K562 (cell line): Measurements from ENCODE around the gene FBXL22. TPM values are rescaled to one million over a fixed set of nuclear protein-coding genes. Genes with fewer than 3 reads are reported as not detected.
A peak's percentile ranks its signal among the peaks of the same experiment; 100 is the strongest.

Experiments
- ATAC-seq: fragments of 200-7000 bp; cut with Tn5 transposase; 3 replicates; pipeline ENCODE4 v1.9.1; 2020; ENCODE audit warnings: moderate library complexity
- BruUV-seq: library from RNA; stranded (reverse); fragments of 400-500 nt; replicated peaks from 2 replicates; lab custom pipeline; 2021; lab: Mats Ljungman, UMichigan
- CTCF ChIA-PET: fragments of 300-600 bp; formaldehyde crosslinking; extraction: SDS; loops from one replicate; lab custom pipeline; 2021; ENCODE audit warnings: low intra/inter-chr PET ratio; lab: Yijun Ruan, JAX
- POLR2A ChIA-PET: fragments of 300-600, 350-650 bp; sonication (Branson Sonifier 250); formaldehyde crosslinking; extraction: SDS; loops from one replicate; lab custom pipeline; 2021; ENCODE audit warnings: antibody characterized with exemption, inconsistent platforms; lab: Yijun Ruan, JAX
- DNase-seq, 4 experiments: peaks; one replicate each; pipeline versions ENCODE4 v3.0.0 to v3.0.0-alpha.2; 2011 to 2018; ENCODE audit warnings: low spot score in 3 of 4, mixed read lengths in 3 of 4; ENCODE audit errors: extremely low read depth in 1 of 4
- FAIRE-seq: peaks from 2 replicates; lab custom pipeline; 2011; peaks lifted over from hg19 to GRCh38; lab: Jason Lieb, UNC
- H2AFZ ChIP-seq: 2 replicates; pipeline ENCODE4 v1.6.0; 2011; ENCODE audit warnings: low read depth, low read length, control low read depth, inconsistent platforms
- H3K27ac ChIP-seq: fragments of 200-600 bp; 3 replicates; pipeline ENCODE4 v1.8.0; 2011; ENCODE audit warnings: low read depth, mild to moderate bottlenecking, control low read depth, inconsistent platforms, low read length, moderate library complexity, mixed read lengths; ENCODE audit errors: extremely low read depth
- H3K27me3 ChIP-seq, 2 experiments: fragments of 300-600 bp in 1 of 2; 2 replicates in 1 of 2; 3 replicates in 1 of 2; pipeline versions ENCODE4 v1.6.0 to v1.8.0; 2011; ENCODE audit warnings: inconsistent platforms in 2 of 2, low read length in 2 of 2, mild to moderate bottlenecking in 1 of 2, mixed read lengths in 1 of 2, moderate library complexity in 1 of 2; ENCODE audit not compliant: control insufficient read depth in 2 of 2, insufficient read depth in 2 of 2
- H3K36me3 ChIP-seq: fragments of 300-600 bp; 3 replicates; pipeline ENCODE4 v1.8.0; 2011; ENCODE audit warnings: mild to moderate bottlenecking, low read length, inconsistent platforms; ENCODE audit not compliant: control insufficient read depth, insufficient read depth
- H3K4me1 ChIP-seq, 2 experiments: fragments of 200-600 bp in 1 of 2; replicated peaks in 1 of 2; 2 replicates in 1 of 2; 3 replicates in 1 of 2; pipeline versions ENCODE4 v1.5.1 to v1.8.0; 2011; ENCODE audit warnings: inconsistent platforms in 2 of 2, low read length in 2 of 2, mild to moderate bottlenecking in 1 of 2, mixed read lengths in 1 of 2, moderate library complexity in 1 of 2; ENCODE audit not compliant: control insufficient read depth in 2 of 2, insufficient read depth in 2 of 2
- H3K4me2 ChIP-seq: 2 replicates; pipeline ENCODE4 v1.6.1; 2011; ENCODE audit warnings: low read length, control low read depth, inconsistent platforms, mixed read lengths; ENCODE audit not compliant: insufficient read depth
- H3K4me3 ChIP-seq: fragments of 200-600 bp; sonication (generic), shearing (Covaris generic); 2 replicates; pipeline ENCODE4 v1.5.1; 2016; ENCODE audit warnings: control low read depth, inconsistent platforms
- H3K79me2 ChIP-seq: fragments of 200-600 bp; 3 replicates; pipeline ENCODE4 v1.8.0; 2011; ENCODE audit warnings: low read length, inconsistent platforms; ENCODE audit not compliant: control insufficient read depth, insufficient read depth
- H3K9ac ChIP-seq, 2 experiments: 2 replicates each; pipeline versions ENCODE4 v1.6.0 to v1.6.1; 2011; ENCODE audit warnings: low read depth in 2 of 2, low read length in 2 of 2, control low read depth in 1 of 2, inconsistent platforms in 1 of 2, mild to moderate bottlenecking in 1 of 2, mixed read lengths in 1 of 2; ENCODE audit not compliant: insufficient read depth in 1 of 2
- H3K9me1 ChIP-seq: one replicate; pipeline ENCODE4 v1.6.0; 2011; ENCODE audit warnings: inconsistent platforms, mild to moderate bottlenecking, low read length, moderate library complexity; ENCODE audit not compliant: control insufficient read depth, insufficient read depth
- H3K9me3 ChIP-seq: replicated peaks from 2 replicates; pipeline ENCODE4 v1.5.1; 2011; ENCODE audit warnings: low read depth, low read length, inconsistent platforms; ENCODE audit not compliant: control insufficient read depth, insufficient read depth
- H4K20me1 ChIP-seq: replicated peaks from 2 replicates; pipeline ENCODE4 v1.6.1; 2011; ENCODE audit warnings: low read length, inconsistent platforms, mixed read lengths; ENCODE audit not compliant: control insufficient read depth, insufficient read depth
- CTCF ChIP-seq, 3 experiments: IDR thresholded peaks in 2 of 3; conservative IDR thresholded peaks in 1 of 3; 2 replicates each; pipeline ENCODE4 v1.5.1; 2011 to 2012; ENCODE audit warnings: low read length in 3 of 3, mild to moderate bottlenecking in 3 of 3, control low read depth in 2 of 3, improper control_type of control experiment in 1 of 3, inconsistent platforms in 1 of 3, low read depth in 1 of 3, mixed read lengths in 1 of 3, moderate library complexity in 1 of 3; ENCODE audit not compliant: insufficient read depth in 2 of 3
- ETS1 ChIP-seq: conservative IDR thresholded peaks from 2 replicates; pipeline ENCODE4 v1.6.1; 2011; ENCODE audit warnings: low read depth, mild to moderate bottlenecking, low read length; ENCODE audit not compliant: control insufficient read depth
- GTF2B ChIP-seq: IDR thresholded peaks from 2 replicates; pipeline ENCODE4 v1.6.1; 2011; ENCODE audit not compliant: insufficient read length; ENCODE audit errors: extremely low read depth
- HCFC1 ChIP-seq: IDR thresholded peaks from 2 replicates; pipeline ENCODE4 v1.6.1; 2012; ENCODE audit warnings: low read depth, low read length, improper control_type of control experiment
- MYBL2 ChIP-seq, 2 experiments: fragments of 450-650 bp in 1 of 2; sonication (generic) in 1 of 2; formaldehyde crosslinking in 1 of 2; IDR thresholded peaks; 2 replicates each; pipeline versions ENCODE4 v1.6.1 to v1.8.1; 2017 to 2022; ENCODE audit warnings: borderline replicate concordance in 1 of 2, inconsistent platforms in 1 of 2, low read depth in 1 of 2, mild to moderate bottlenecking in 1 of 2, missing genetic modification reagents in 1 of 2, moderate library complexity in 1 of 2
- POLR2G ChIP-seq: fragments of 200-400 bp; formaldehyde crosslinking; IDR thresholded peaks from 2 replicates; pipeline ENCODE4 v1.6.1; 2017; ENCODE audit warnings: low read depth, mild to moderate bottlenecking, antibody characterized with exemption, low read length, moderate library complexity
- PTTG1 ChIP-seq: fragments of 450-650 bp; IDR thresholded peaks from 2 replicates; pipeline ENCODE4 v1.6.1; 2016; ENCODE audit warnings: low read depth, mild to moderate bottlenecking, missing genetic modification characterization, missing compliant biosample characterization
- RAD21 ChIP-seq, 2 experiments: fragments of 250-450 bp in 1 of 2; fragments of 450-650 bp in 1 of 2; sonication (Bioruptor Pico) in 1 of 2; formaldehyde crosslinking in 1 of 2; IDR thresholded peaks in 1 of 2; conservative IDR thresholded peaks in 1 of 2; 2 replicates each; pipeline versions ENCODE4 v1.4.0 to v1.8.0; 2020 to 2022; ENCODE audit warnings: mild to moderate bottlenecking in 2 of 2, moderate library complexity in 1 of 2
- RAD51 ChIP-seq: fragments of 450-650 bp; IDR thresholded peaks from 2 replicates; pipeline ENCODE4 v1.7.1; 2016; ENCODE audit warnings: low read depth, mild to moderate bottlenecking, borderline replicate concordance
- RBM22 ChIP-seq: fragments of 200-400 bp; formaldehyde crosslinking; IDR thresholded peaks from 2 replicates; pipeline ENCODE4 v1.6.1; 2018; ENCODE audit warnings: low read length, low read depth; ENCODE audit not compliant: poor library complexity, severe bottlenecking
- STAG1 ChIP-seq: sonication (generic); formaldehyde crosslinking; IDR thresholded peaks from 2 replicates; pipeline ENCODE4 v1.5.0; 2020; ENCODE audit warnings: missing genetic modification reagents, borderline replicate concordance
- TARDBP ChIP-seq: fragments of 450-650 bp; IDR thresholded peaks from 2 replicates; pipeline ENCODE4 v1.6.1; 2016
- ZC3H11A ChIP-seq: IDR thresholded peaks from 2 replicates; pipeline ENCODE4 v1.6.1; 2012; ENCODE audit warnings: low read depth, low read length, improper control_type of control experiment
- ZNF23 ChIP-seq: fragments of 250-450 bp; sonication (Bioruptor Pico); IDR thresholded peaks from 2 replicates; pipeline ENCODE4 v1.4.0; 2020; ENCODE audit warnings: mild to moderate bottlenecking
- WGBS: fragments of 100-300 bp; shearing (Covaris generic); methylation state at CpG from one replicate; pipeline ENCODE4 v1.1.6; 2016; ENCODE audit warnings: low coverage, mixed read lengths; ENCODE audit not compliant: insufficient coverage; ENCODE audit errors: missing lambda C conversion rate; 5-methylcytosine and 5-hydroxymethylcytosine counted together
- in situ Hi-C: fragments of 300-500 bp; cut with MboI; formaldehyde crosslinking; loops from 4 replicates; pipeline ENCODE4 v1.15.0; 2018; ENCODE audit warnings: inconsistent platforms, mixed read lengths
- intact Hi-C: fragments of 100-400 bp; cut with micrococcal nuclease; formaldehyde crosslinking; loops from 2 replicates; pipeline ENCODE4 v1.14.2; 2022
- polyA plus RNA-seq, 8 experiments: library from polyadenylated mRNA; depleted of rRNA in 4 of 8; stranded (reverse) in 5 of 8; unstranded in 3 of 8; fragments of >200 nt; fragmentation: Nextera tagmentation in 2 of 8; fragmentation: Illumina TruSeq in 1 of 8; extraction: Ambion mirVana in 2 of 8; extraction: Trizol in 1 of 8; gene quantifications; 2 replicates each; pipeline versions ENCODE4 v1.2.1 to v1.2.3, GENCODE V29; 2011 to 2014; ENCODE audit warnings: inconsistent platforms in 1 of 8, missing spikeins in 1 of 8
- total RNA-seq, 7 experiments: library from RNA; depleted of rRNA in 6 of 7; stranded (reverse); fragments of >200 nt in 6 of 7; fragmentation: Illumina TruSeq in 2 of 7; extraction: Trizol in 2 of 7; gene quantifications; 2 replicates each; pipeline versions ENCODE4 v1.2.1 to v1.2.3, GENCODE V29; 2011 to 2021; ENCODE audit warnings: low replicate concordance in 1 of 7

FBXL22 gene
- total and polyA plus RNA-seq, 9 of the 15 experiments (the other 6 are each of a cell fraction or from before 2014, with no cell fraction given): not detected

GRCh38 chr15:63599401-63600000 is 2.3 kb downstream of the FBXL22 start:
- Histone ChIP-seq H3K9ac (peak overlapping the region in 1 of 2 experiments; percentile 16; a peak in 1 of 4 replicates), H3K9me3 (no peaks in the 10 kb centered on the region), H3K9me1 (no peaks in the 10 kb centered on the region), H3K4me3 (no peak overlapping the region), H3K79me2 (no peaks in the 10 kb centered on the region), H2AFZ (no peak overlapping the region), H3K27ac (no peak overlapping the region), H3K4me2 (no peak overlapping the region), H3K27me3 (no peaks in the 10 kb centered on the region), H4K20me1 (no peaks in the 10 kb centered on the region), H3K36me3 (0 out of 3 replicates have a peak, but pooled peaks cover 5% of the 10 kb centered on the region), H3K4me1 (peaks cover 0 to 18% of the 10 kb centered on the region in 2 experiments; a peak in 2 of 5 replicates)
- no peak for FAIRE-seq
- CTCF ChIA-PET: interaction anchor here (0.7 to 1.5 kb wide), 3 partner anchors 129 to 311 kb away, joined by 3 read pairs; no protein-coding TSS in a partner anchor
- WGBS: 67% methylated on average over 15 of the region's 19 CpGs
- POLR2A ChIA-PET: interaction anchor here (0.6 to 1.6 kb wide), 5 partner anchors 9 to 1226 kb away, joined by 3 to 9 read pairs (median 3); partner anchors contain the start of gene PIF1
- in situ Hi-C loops: loop anchor here (10.0 kb wide), 1 partner anchor 305 kb away; no protein-coding TSS in a partner anchor
- ATAC-seq: peak; percentile 37; the same call in 2 of the 3 replicates
- intact Hi-C loops: loop anchor here (1.0 to 5.0 kb wide), 3 partner anchors 112 to 468 kb away; no protein-coding TSS in a partner anchor
- peak in 1 of 4 experiments; percentile 16 for DNase-seq
- BruUV-seq: no TSS peak
- no peak for TF ChIP-seq HCFC1
- TF ChIP-seq CTCF (IDR thresholded peaks at IDR 0.05 in 2 of 3, conservative IDR thresholded peaks at IDR 0.05 in 1 of 3; ENCODE audit: insufficient read depth in 2 of 3, low read depth in 1 of 3, low read length in 3 of 3): peak; percentile 41 to 56 (median 50)
- TF ChIP-seq POLR2G: 0 out of 2 replicates have a peak, but pooled peaks have one; percentile 29
- peak; percentile 71; the same call in 1 of the 2 replicates for TF ChIP-seq STAG1 (CRISPR knock-in tag)
- TF ChIP-seq ETS1: no peak
- peak in 1 of 2 experiments; percentile 73; a peak in 2 of 4 replicates for TF ChIP-seq RAD21 (CRISPR knock-in tag; conservative IDR thresholded peaks at IDR 0.05 in 1 of 2, IDR thresholded peaks at IDR 0.05 in 1 of 2)
- TF ChIP-seq RAD51: no peak
- no peak for TF ChIP-seq MYBL2 (IDR thresholded peaks at IDR 0.05; ENCODE audit: low read depth)
- no peak for TF ChIP-seq MYBL2 (CRISPR knock-in tag; IDR thresholded peaks at IDR 0.05; ENCODE audit: borderline replicate concordance)
- TF ChIP-seq ZNF23 (CRISPR knock-in tag): no peak
- peak; percentile 7 for TF ChIP-seq RBM22
- TF ChIP-seq TARDBP: no peak
- no peak for TF ChIP-seq PTTG1 (tag)
- no peak for TF ChIP-seq GTF2B
- no peak for TF ChIP-seq ZC3H11A
